Ramos (cell line): Measurements from ENCODE around the gene PDGFC.

Source experiments
- in situ Hi-C: fragments of 300-500 bp; cut with MboI; formaldehyde crosslinking; loops from one replicate; pipeline ENCODE4 v1.14.3; 2022; ENCODE audit warnings: low sequenced_read_pairs; ENCODE audit not compliant: unreplicated experiment

PDGFC gene

DNA sequence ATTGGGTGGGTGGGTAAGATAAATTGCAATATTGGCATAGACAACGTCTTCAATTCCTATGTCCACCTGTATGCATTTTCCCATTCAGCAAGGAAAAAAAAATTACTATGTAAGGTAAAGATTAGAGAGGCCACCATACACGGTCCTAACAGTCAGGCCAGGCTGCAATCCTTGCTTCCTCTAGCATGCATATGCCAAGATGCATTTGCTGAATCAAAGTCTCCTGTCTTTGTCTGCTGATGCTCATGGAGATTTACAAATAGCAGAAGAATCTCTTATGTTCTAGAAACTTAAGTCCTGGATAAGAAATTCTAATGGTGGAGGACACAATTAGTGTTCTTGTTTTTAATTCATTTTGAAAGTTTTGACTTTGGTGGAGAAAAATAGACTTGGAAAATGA is 206.8 kb downstream of the PDGFC start:
- in situ Hi-C loops, result no loop called here

DNA sequence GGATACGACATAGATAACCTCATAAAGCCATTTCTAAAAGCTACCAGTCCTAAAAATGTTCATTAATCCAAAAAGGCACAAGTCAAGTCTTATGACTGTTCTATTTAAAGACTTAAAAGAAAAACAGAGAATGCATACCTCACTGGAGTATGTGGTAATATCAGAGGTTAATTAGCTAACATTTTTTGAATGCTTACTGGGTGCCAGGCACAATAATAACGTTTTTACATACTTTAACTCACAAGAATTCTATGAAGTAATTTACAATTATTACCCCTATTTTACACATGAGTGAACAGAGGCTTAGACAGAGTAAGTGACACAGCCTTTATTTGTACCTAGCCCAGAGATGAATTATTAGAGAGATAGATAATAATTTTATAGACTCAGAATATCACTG is 207.5 kb downstream of the PDGFC start:
- in situ Hi-C loops, result no loop called here

- in situ Hi-C loops, result no loop called here
Measured at GRCh38 chr4:156763511-156763910, 208.1 kb downstream of the PDGFC start.

DNA sequence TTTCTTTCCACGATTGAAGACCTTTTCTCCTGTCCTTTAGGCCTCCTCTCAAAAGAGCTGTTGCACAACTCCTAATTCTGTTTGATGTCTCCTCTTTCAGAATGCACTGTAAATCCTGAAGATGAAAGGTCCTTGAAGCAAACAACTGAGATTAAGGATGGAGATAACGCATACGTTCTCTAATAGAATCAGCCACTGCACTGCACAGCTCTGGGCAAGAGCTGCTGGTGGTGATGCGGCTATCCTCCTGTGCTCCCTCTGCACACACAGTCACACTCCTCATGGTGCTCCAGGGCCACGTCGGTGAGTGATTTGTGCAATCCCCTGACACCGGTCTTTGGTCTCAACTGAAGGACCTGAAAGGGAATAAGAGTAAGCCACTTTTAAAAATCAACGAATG is 208.7 kb downstream of the PDGFC start:
- in situ Hi-C loops, result no loop called here

DNA sequence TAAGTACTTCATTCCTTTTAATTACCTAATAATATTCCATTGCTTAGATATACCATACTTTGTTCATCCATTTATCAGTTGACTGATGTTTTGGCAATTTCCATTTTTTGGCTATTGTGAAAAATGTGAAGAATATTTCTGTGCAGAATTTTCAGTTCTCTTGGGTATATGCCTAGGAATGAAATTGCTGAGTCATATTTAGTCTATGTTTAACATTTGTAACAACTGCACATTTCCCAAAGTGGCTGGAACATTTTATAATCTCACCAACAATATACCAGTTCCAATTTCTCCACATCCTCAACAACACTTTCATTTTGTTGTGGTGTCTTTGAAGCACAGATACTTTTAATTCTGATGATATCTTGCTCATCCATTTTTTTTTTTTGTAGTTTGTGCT is 215.5 kb downstream of the PDGFC start:
- in situ Hi-C loops, result no loop called here

- in situ Hi-C loops, result no loop called here
Measured at GRCh38 chr4:156754832-156755570, 216.6 kb downstream of the PDGFC start.

- in situ Hi-C loops, result no loop called here
Measured at GRCh38 chr4:156751486-156751885, 220.1 kb downstream of the PDGFC start.

- in situ Hi-C loops, result no loop called here
Measured at GRCh38 chr4:156749426-156750403, 221.9 kb downstream of the PDGFC start.

GRCh38 chr4:156746111-156746510 is 225.5 kb downstream of the PDGFC start:
- in situ Hi-C loops, result no loop called here

GRCh38 chr4:156738766-156739165 is 232.8 kb downstream of the PDGFC start:
- in situ Hi-C loops, result no loop called here

DNA sequence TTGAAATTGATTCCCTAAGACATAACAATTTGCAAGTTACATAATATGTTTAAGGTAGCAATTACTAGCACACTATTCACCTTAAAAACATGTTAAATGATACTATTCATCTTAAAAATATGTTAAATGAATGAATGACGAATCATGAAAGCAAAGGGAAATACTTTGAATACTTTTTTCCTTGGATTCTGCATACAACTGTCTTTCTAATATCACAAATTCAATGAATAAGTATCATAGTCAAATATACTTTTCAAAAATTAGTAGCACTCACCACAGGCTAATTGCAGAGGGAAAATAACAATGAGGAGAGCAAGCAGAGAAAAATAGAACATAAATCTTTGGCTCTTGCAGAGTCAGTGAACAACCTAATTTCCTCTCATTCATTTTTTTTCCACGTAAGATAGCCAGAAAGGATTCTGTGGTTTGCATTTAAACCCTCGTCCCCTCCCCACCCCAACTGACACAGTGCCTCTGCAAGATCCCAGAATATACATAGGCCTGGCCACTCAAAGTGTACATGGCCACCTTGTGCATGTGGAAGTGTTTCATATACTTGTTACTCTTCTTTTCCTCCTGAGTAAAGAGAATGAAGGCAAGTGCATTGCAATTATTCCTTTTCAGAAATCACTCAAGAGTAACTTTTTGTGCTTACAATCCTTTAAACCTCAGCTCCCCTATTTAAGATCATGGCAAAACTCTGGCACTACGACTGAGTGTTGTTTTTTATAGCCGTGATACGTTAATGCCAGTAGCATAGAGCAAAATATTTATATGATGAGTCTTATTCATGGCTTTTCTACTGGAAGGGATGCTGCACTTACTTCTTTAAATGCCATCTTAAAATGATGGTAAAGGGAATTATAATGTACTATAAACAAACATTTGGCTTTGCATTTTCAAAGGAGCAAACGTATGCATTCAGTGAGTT is 236.4 kb downstream of the PDGFC start:
- in situ Hi-C loops, result no loop called here

- in situ Hi-C loops, result no loop called here
Measured at GRCh38 chr4:156733582-156733981, 238.0 kb downstream of the PDGFC start.

DNA sequence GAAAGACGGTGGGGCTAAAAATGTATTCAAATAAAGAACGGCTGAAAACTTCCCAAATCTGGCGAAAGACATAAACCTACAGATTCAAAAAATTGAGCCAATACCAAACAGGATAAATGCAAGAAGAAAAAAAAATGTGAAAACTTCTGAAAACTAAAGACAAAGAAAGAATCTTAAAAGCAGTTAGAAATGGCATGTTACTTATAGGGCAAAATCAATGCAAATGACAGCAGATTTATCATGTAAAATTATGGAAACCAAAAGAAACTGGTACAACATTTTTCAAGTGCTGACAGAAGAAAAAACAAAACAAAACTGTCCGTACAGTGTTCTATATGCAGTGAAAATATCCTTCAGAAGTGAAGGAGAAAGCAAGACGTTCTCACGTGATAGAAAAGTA is 239.0 kb downstream of the PDGFC start:
- in situ Hi-C loops, result no loop called here

DNA sequence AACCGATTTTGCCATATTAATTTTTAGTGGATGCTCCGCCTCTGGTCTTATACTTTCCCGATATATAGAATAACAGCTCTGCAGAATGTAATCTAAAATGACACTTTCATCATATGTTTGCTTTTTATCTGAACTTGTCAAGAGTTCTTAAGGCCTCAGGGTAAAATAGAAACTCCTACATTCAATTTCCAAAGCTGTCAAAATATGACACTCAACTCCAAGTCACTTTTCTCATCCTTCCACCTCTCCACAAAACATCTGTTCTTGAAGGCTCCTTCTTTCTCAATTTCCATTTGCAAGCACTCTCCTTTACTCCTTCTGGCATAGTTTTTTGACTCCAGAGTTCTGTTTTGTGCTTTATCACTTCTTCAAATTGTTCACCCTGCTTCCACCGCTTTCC is 242.2 kb downstream of the PDGFC start:
- in situ Hi-C loops, result no loop called here

GRCh38 chr4:156725257-156725656 is 246.3 kb downstream of the PDGFC start:
- in situ Hi-C loops, result no loop called here

DNA sequence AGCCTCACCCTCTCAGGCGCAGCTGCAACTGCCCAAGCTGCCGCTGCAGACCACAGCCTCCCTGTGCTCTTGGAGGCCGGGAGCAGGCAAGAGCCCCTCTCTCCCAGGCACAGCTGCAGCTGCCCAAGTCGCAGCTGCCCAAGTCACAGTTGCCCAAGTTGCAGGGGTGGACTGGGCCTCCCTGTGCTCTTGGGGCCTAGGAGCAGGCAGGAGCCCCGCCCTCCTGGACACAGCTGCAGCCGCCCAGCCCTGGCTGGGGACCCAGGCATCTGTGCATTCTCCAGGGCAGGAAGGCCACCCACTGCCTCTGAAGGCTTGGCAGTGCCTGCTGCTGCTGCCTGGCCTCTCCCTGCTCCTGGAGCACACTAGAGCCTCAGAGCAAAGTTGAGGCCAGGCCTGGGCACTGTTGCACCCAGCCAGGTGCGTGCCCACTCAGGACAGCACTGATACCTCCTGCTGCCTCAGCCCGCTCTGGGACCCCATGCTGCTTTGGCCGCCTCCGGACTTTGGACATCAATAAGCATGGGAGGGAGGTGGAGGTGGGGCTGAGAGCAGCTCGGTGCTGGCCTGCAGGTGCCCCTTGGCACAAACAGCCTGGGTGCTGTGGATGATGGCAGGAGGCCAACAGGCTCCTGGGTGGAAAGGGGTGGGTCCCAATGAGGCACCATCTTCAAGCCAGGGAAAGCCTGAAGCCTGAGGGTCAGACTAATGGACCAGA is 247.5 kb downstream of the PDGFC start:
- in situ Hi-C loops, result no loop called here

GRCh38 chr4:156718226-156718625 is 253.4 kb downstream of the PDGFC start:
- in situ Hi-C loops, result no loop called here

DNA sequence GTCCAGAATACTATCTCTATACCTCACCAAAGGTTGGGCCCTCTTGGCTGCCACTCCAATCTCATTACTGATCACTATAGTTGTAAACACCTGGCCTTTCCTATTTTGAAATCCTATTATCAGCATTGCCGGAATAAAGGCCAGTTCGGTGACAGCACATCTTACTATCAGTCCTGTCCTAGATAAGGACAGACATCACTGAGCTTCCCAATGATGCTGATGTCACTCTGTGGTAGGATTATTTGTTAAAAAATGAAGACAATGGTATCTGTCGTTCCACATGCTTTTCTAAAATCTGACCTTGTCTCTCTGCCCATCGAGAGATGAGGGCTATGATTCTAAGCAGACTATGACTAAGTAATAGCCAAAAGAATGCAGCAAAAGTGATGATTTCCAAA is 260.4 kb downstream of the PDGFC start:
- in situ Hi-C loops, result no loop called here
